Left lobe of liver (tissue), 2 donors: ENCODE results near the gene NSMCE3. TPM values are rescaled to one million over a fixed set of nuclear protein-coding genes. Genes with fewer than 3 reads are reported as not detected.

ENCODE experiments used
- ATAC-seq: fragments of 200-7000 bp; cut with Tn5 transposase; one replicate; pipeline ENCODE4 v1.9.1; 2020; ENCODE audit warnings: mild to moderate bottlenecking, moderate library complexity
- DNase-seq: peaks from one replicate; pipeline ENCODE4 v3.0.0-alpha.2; 2020; ENCODE audit warnings: low spot score
- total RNA-seq: library from RNA; stranded (reverse); gene quantifications from one replicate; pipeline ENCODE4 v1.2.1, GENCODE V29; 2021
- donor health status: DM: no; HTN: no; CAD: no; lungs with moderate emphysema.
- donor health status: DM: no; HTN: yes; CAD: no.

The NSMCE3 gene
- total RNA-seq, 1 donor from 2014 or later, result 2.7 TPM

DNA sequence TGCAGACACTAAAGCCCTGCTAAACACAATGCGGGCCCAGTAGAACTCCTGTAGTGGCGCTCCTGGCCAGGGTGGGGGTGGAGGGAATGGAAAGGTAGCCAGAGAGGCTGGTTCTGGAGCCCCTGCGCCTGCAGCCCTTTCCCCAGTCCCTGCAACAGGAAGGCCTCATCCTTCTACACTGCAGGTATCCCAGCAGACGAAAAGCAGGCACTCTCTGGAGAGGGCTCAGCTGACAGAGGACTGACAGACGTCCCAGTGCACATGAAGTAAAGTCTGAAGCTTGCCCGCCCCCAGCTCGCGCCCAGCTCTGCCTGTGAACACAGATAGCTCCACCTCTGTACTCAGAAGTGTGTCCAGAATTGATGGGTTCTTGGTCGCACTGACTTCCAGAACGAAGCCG lies 46.0 kb downstream of the NSMCE3 start:
- no peak for ATAC-seq
- no peak for DNase-seq

GRCh38 chr15:29222129-29222853 lies 47.3 kb downstream of the NSMCE3 start:
- DNase-seq (no peak), ATAC-seq (no peak)

- no peak for ATAC-seq
- DNase-seq, result no peak
Observed at GRCh38 chr15:29220852-29221251, 48.8 kb downstream of the NSMCE3 start.

DNA sequence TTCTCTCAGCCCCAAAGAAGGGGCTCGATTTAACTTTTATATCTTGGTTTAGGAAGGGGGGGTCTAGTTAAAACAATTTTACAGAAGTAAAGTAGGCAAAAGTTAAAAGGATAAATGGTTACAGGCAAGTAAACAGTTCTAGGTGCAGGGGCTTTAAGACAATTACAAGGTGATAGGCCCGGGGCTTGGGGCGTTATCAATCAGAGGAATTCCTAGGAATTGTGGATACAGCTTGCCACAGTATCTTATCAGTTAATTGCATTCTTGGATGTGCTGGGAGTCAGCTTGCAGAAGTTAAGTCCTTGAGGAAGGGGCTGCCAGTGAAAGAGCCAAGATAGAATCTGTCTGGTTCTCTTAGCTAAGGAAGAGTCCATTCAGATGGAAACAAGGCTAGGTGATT lies 52.7 kb downstream of the NSMCE3 start:
- ATAC-seq (no peak), DNase-seq (no peak)
